SU-DHL-6 (cell line): ENCODE results near the gene GREB1L.

Experiments
- H2AFZ ChIP-seq: fragments of 200-600 bp; sonication (generic); 2 replicates; pipeline ENCODE4 v1.6.1; 2014; ENCODE audit warnings: low read depth, mild to moderate bottlenecking, moderate library complexity, mixed read lengths, antibody characterized with exemption, low read length; ENCODE audit not compliant: severe bottlenecking
- H3F3A ChIP-seq: fragments of 200-600 bp; shearing (Covaris generic); 2 replicates; pipeline ENCODE4 v1.6.0; 2016; ENCODE audit warnings: antibody characterized with exemption, mild to moderate bottlenecking; ENCODE audit not compliant: insufficient read depth
- H3K27ac ChIP-seq: fragments of 200-600 bp; sonication (generic); 2 replicates; pipeline ENCODE4 v1.5.1; 2016; ENCODE audit warnings: low read depth, mild to moderate bottlenecking, low read length, moderate library complexity, mixed read lengths
- H3K27me3 ChIP-seq: fragments of 200-600 bp; sonication (generic), shearing (Covaris generic); 2 replicates; pipeline ENCODE4 v1.6.0; 2014; ENCODE audit warnings: mild to moderate bottlenecking, low read length
- H3K36me3 ChIP-seq: fragments of 200-600 bp; sonication (generic); 2 replicates; pipeline ENCODE4 v1.6.1; 2014; ENCODE audit warnings: mild to moderate bottlenecking, low read length, mixed read lengths
- H3K4me2 ChIP-seq: fragments of 300-600, 200-600 bp; shearing (Covaris generic), sonication (generic); 2 replicates; pipeline ENCODE4 v1.6.0; 2014; ENCODE audit warnings: low read length, low read depth, mild to moderate bottlenecking; ENCODE audit not compliant: poor library complexity, severe bottlenecking
- H3K4me3 ChIP-seq: fragments of 200-600 bp; sonication (generic); 2 replicates; pipeline ENCODE4 v1.5.1; 2014; ENCODE audit warnings: antibody characterized with exemption, low read length, mild to moderate bottlenecking, mixed read lengths; ENCODE audit not compliant: insufficient read depth, poor library complexity, severe bottlenecking
- H3K79me2 ChIP-seq: fragments of 200-600 bp; sonication (generic); 2 replicates; pipeline ENCODE4 v1.6.1; 2014; ENCODE audit warnings: mild to moderate bottlenecking, low read length, moderate library complexity; ENCODE audit not compliant: insufficient read depth
- H3K9ac ChIP-seq: fragments of 200-600 bp; sonication (generic); 2 replicates; pipeline ENCODE4 v1.7.0; 2014; ENCODE audit warnings: mild to moderate bottlenecking, low read length
- H3K9me2 ChIP-seq: fragments of 200-600 bp; sonication (generic); replicated peaks from 2 replicates; pipeline ENCODE4 v1.6.1; 2014; ENCODE audit warnings: low read length; ENCODE audit not compliant: insufficient read depth
- H3K9me3 ChIP-seq: fragments of 200-600 bp; sonication (generic); 2 replicates; pipeline ENCODE4 v1.6.1; 2014; ENCODE audit warnings: low read length, mixed read lengths; ENCODE audit not compliant: insufficient read depth
- H4K20me1 ChIP-seq: fragments of 200-600 bp; sonication (generic); 2 replicates; pipeline ENCODE4 v1.6.1; 2014; ENCODE audit warnings: low read depth, mild to moderate bottlenecking, antibody characterized with exemption, low read length, moderate library complexity, mixed read lengths
- CTCF ChIP-seq: fragments of 200-600 bp; sonication (generic); IDR thresholded peaks from one replicate; pipeline ENCODE4 v1.5.1; 2017; ENCODE audit warnings: antibody characterized with exemption, mild to moderate bottlenecking, low read length, moderate library complexity; ENCODE audit not compliant: insufficient read depth, poor library complexity, severe bottlenecking
- EZH2phosphoT487 ChIP-seq: fragments of 200-600 bp; sonication (generic), shearing (Covaris generic); conservative IDR thresholded peaks from 2 replicates; pipeline ENCODE4 v1.6.1; 2018; ENCODE audit warnings: mild to moderate bottlenecking, antibody characterized with exemption, low read length, moderate library complexity, mixed read lengths

Gene GREB1L

GRCh38 chr18:21342372-21342771, 100.3 kb downstream of the GREB1L start:
- H3K27ac ChIP-seq: no peak overlapping the region
- no peaks in the 10 kb centered on the region for H3K9me3 ChIP-seq
- no peak overlapping the region for H2AFZ ChIP-seq
- H3F3A ChIP-seq: no peaks in the 10 kb centered on the region
- H3K9me2 ChIP-seq: no peaks in the 10 kb centered on the region
- H3K79me2 ChIP-seq: no peaks in the 10 kb centered on the region
- no peaks in the 10 kb centered on the region for H3K27me3 ChIP-seq
- no peak overlapping the region for H3K4me2 ChIP-seq
- no peak overlapping the region for H3K4me3 ChIP-seq
- no peak overlapping the region for H3K9ac ChIP-seq
- TF ChIP-seq EZH2phosphoT487 (no peak), CTCF (no peak)
- H3K36me3 ChIP-seq: no peaks in the 10 kb centered on the region
- H4K20me1 ChIP-seq: no peaks in the 10 kb centered on the region

- Histone ChIP-seq H3K9me2 (no peaks in the 10 kb centered on the region), H3K36me3 (no peaks in the 10 kb centered on the region), H3F3A (no peaks in the 10 kb centered on the region), H3K27ac (no peak overlapping the region), H2AFZ (no peak overlapping the region), H3K79me2 (no peaks in the 10 kb centered on the region), H3K4me2 (no peak overlapping the region), H3K9me3 (no peaks in the 10 kb centered on the region), H3K4me3 (no peak overlapping the region), H3K9ac (no peak overlapping the region), H3K27me3 (no peaks in the 10 kb centered on the region), H4K20me1 (no peaks in the 10 kb centered on the region)
- TF ChIP-seq CTCF: no peak
- no peak for TF ChIP-seq EZH2phosphoT487
Observed at GRCh38 chr18:21344860-21345259, 102.8 kb downstream of the GREB1L start.

GRCh38 chr18:21345840-21346239, 103.8 kb downstream of the GREB1L start:
- Histone ChIP-seq H3K27ac (no peak overlapping the region), H2AFZ (no peak overlapping the region), H3F3A (no peaks in the 10 kb centered on the region), H3K36me3 (no peaks in the 10 kb centered on the region), H3K4me2 (no peak overlapping the region), H3K79me2 (no peaks in the 10 kb centered on the region), H4K20me1 (no peaks in the 10 kb centered on the region), H3K4me3 (no peak overlapping the region), H3K27me3 (no peaks in the 10 kb centered on the region), H3K9me2 (no peaks in the 10 kb centered on the region), H3K9me3 (no peaks in the 10 kb centered on the region), H3K9ac (no peak overlapping the region)
- no peak for TF ChIP-seq CTCF
- TF ChIP-seq EZH2phosphoT487: no peak

GRCh38 chr18:21359746-21360145, 117.7 kb downstream of the GREB1L start:
- H3K4me3 ChIP-seq: no peak overlapping the region
- H3K9me2 ChIP-seq: no peaks in the 10 kb centered on the region
- no peak overlapping the region for H3K9ac ChIP-seq
- no peak for TF ChIP-seq EZH2phosphoT487
- no peak for TF ChIP-seq CTCF
- H3F3A ChIP-seq: no peaks in the 10 kb centered on the region
- no peaks in the 10 kb centered on the region for H3K36me3 ChIP-seq
- H2AFZ ChIP-seq: no peak overlapping the region
- no peaks in the 10 kb centered on the region for H3K27me3 ChIP-seq
- no peak overlapping the region for H3K4me2 ChIP-seq
- 0 out of 2 replicates have a peak, but pooled peaks cover 3% of the 10 kb centered on the region for H4K20me1 ChIP-seq
- no peaks in the 10 kb centered on the region for H3K9me3 ChIP-seq
- no peaks in the 10 kb centered on the region for H3K79me2 ChIP-seq
- no peak overlapping the region for H3K27ac ChIP-seq
